ENCODE data around the gene VPS72.

DNA sequence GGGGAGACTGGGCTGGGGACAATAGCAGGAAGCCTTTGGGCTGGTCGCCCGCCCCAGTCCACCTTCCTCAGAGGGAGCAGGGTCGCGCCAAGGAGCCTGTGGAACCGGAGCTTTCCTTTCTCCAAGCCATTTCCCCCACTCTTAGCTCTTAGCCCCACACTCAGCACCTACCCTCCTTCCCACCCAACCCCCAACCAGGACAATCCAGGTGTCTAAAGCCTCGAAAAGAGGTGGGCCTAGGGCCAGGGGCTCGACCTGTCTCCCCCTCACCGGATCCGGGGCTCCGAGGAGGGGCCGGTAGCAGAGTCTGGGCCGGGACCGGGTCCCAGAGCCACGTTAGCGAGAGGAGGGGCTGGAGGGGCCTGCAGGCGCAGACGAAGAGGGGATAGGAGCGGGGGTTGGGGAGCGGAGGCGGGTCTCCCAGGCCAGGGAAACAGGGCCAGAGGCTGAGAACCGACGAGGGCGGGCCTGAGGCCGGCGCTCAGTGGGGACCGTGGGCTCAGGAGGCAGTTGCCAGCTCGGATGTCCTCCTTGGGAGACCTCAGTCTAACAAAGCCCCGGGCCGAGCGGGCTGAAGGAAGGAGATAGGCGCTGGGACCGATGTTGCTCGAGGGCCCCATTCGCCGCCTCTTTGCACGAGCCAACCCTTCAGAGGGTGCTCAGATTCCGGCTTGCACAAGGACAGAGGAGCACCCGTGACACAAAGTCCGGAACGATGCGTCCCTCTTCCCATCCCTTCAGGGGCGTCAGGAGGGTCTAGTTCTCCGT, 44.5 kb downstream of the VPS72 start:
- TF ChIP-seq, protein P1, sequence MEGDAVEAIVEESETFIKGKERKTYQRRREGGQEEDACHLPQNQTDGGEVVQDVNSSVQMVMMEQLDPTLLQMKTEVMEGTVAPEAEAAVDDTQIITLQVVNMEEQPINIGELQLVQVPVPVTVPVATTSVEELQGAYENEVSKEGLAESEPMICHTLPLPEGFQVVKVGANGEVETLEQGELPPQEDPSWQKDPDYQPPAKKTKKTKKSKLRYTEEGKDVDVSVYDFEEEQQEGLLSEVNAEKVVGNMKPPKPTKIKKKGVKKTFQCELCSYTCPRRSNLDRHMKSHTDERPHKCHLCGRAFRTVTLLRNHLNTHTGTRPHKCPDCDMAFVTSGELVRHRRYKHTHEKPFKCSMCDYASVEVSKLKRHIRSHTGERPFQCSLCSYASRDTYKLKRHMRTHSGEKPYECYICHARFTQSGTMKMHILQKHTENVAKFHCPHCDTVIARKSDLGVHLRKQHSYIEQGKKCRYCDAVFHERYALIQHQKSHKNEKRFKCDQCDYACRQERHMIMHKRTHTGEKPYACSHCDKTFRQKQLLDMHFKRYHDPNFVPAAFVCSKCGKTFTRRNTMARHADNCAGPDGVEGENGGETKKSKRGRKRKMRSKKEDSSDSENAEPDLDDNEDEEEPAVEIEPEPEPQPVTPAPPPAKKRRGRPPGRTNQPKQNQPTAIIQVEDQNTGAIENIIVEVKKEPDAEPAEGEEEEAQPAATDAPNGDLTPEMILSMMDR (IDR thresholded peaks at IDR 0.05), result no peak
- no peak for TF ChIP-seq POLR2A (IDR thresholded peaks at IDR 0.05)

Measured in esophagus squamous epithelium (tissue), 4 donors.